ENCODE results near the gene SLC25A34. TPM values are rescaled to one million over a fixed set of nuclear protein-coding genes. Genes with fewer than 3 reads are reported as not detected.

SLC25A34 gene
- polyA plus RNA-seq, 1 of the 3 experiments (the other 2 are of a cell fraction): 1.4 TPM

DNA sequence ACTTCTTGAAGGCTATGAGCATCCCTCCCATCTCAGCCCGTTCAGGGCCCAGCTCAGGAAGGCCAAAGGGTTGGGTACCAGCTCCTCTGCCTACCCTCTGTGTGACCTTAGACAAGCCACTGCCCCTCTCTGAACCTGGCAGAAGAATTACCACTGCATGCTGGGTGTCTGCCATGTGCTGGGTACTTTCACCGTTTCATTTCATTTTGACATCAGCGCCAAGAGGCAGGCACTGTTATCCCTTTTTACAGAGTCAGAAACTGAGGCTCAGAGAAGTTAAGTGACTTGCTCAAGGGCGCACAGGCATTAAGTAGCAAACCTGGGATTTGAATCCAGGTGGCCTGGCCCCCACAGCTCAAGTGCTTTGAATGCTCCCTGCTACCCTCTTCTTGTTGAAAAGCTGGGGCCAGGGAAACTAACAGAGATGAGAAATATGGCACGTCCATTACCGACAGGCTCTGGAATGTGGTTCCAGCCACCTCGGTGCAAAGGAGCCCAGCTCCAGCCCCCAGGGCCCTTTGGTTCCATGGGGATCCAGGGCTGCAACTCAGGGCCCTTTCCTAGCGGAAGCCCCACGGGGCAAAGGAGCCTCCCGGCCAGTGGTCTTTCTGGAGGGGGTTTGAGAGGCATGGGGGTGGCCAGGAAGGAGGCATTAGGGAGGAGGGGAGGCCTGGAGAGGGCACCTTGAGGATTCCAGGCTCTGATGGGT lies 12.8 kb downstream of the SLC25A34 start:
- Histone ChIP-seq H3K79me2 (ENCODE audit: insufficient read depth) (no peaks in the 10 kb centered on the region), H3K27me3 (ENCODE audit: insufficient read depth) (no peaks in the 10 kb centered on the region), H3K4me3 (ENCODE audit: low read depth in 2 of 2, low read length in 1 of 2) (no peak overlapping the region), H3K4me1 (ENCODE audit: control insufficient read depth in 1 of 2, insufficient read depth in 2 of 2, low read depth in 1 of 2, low read length in 1 of 2) (peaks cover 10 to 24% of the 10 kb centered on the region in 2 experiments; a peak in 3 of 4 replicates), H3K4me2 (peak overlapping the region; percentile 59), H3K27ac (ENCODE audit: low read depth in 2 of 2, low read length in 1 of 2) (peak overlapping the region; percentile 43 to 45; a peak in 3 of 4 replicates), H2AFZ (ENCODE audit: low read depth) (peak overlapping the region; percentile 93), H3F3A (replicated peaks; ENCODE audit: insufficient read depth) (peaks cover 5% of the 10 kb centered on the region), H3K9ac (peak overlapping the region; percentile 42; the same call in 1 of the 2 replicates), H4K20me1 (ENCODE audit: insufficient read depth) (no peaks in the 10 kb centered on the region), H3K9me3 (no peaks in the 10 kb centered on the region), H3K9me2 (no peaks in the 10 kb centered on the region), H3K36me3 (replicated peaks in 1 of 2; ENCODE audit: control insufficient read depth in 1 of 2, insufficient read depth in 2 of 2, low read length in 1 of 2) (no peaks in the 10 kb centered on the region)
- WGBS (ENCODE audit: low lambda C conversion rate): 95% methylated on average over 8 of the region's 10 CpGs
- ChIA-PET POLR2A (no interaction called here), CTCF (interaction anchor here (1.0 to 1.5 kb wide), 3 partner anchors 9 to 43 kb away, joined by 3 read pairs; no protein-coding TSS in a partner anchor)
- TF ChIP-seq SMC3 (IDR thresholded peaks at IDR 0.05; ENCODE audit: low read depth, low read length): no peak
- no peak for TF ChIP-seq RXRA (IDR thresholded peaks at IDR 0.05; ENCODE audit: borderline replicate concordance, low read depth)
- TF ChIP-seq, protein P1, sequence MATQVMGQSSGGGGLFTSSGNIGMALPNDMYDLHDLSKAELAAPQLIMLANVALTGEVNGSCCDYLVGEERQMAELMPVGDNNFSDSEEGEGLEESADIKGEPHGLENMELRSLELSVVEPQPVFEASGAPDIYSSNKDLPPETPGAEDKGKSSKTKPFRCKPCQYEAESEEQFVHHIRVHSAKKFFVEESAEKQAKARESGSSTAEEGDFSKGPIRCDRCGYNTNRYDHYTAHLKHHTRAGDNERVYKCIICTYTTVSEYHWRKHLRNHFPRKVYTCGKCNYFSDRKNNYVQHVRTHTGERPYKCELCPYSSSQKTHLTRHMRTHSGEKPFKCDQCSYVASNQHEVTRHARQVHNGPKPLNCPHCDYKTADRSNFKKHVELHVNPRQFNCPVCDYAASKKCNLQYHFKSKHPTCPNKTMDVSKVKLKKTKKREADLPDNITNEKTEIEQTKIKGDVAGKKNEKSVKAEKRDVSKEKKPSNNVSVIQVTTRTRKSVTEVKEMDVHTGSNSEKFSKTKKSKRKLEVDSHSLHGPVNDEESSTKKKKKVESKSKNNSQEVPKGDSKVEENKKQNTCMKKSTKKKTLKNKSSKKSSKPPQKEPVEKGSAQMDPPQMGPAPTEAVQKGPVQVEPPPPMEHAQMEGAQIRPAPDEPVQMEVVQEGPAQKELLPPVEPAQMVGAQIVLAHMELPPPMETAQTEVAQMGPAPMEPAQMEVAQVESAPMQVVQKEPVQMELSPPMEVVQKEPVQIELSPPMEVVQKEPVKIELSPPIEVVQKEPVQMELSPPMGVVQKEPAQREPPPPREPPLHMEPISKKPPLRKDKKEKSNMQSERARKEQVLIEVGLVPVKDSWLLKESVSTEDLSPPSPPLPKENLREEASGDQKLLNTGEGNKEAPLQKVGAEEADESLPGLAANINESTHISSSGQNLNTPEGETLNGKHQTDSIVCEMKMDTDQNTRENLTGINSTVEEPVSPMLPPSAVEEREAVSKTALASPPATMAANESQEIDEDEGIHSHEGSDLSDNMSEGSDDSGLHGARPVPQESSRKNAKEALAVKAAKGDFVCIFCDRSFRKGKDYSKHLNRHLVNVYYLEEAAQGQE (IDR thresholded peaks at IDR 0.05; ENCODE audit: low read depth, low read length): no peak
- no peak for TF ChIP-seq GABPA (IDR thresholded peaks at IDR 0.05; ENCODE audit: low read depth)
- no peak for DNase-seq

DNA sequence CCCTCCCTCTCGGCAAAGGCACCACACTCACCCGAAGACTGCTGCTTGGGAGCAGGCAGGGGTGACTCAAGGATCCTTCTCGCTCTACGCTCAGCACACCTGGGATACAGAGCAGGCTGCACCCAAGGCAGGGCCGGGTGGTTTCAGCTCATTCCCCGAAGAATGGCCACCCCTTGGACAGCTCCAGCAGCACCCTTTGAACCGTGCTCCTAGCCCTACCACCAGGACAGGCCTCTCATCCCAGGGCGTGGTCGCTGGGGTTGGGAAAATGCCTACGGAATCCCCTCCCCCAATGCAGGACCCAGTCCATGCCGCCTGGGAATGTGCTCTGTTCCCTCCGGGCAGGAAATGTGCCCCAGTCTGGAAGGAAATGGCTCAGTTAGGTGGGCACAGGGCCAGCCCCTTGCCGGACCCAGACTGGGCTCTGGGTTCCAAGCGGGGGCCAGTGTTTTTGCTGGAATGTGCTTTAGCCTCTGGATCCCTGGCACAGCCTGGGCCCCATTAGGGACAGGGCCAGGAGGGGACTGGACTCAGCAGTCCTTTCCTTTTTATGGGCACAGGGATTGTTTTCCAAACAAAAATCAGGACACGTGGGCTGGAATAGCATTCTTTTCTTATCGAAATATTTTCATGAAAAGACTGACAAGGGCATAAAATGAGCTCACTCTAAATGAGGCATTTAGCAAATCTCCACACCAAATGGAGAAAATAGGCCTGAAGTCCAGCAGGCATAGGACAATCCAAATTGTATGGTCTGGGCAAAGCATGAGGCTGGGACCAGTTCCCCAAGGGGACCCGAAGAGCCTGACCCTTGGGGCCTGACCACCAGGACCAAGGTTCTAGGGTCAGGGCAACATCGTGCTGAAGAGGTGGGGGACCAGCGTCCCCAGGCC lies 13.6 kb downstream of the SLC25A34 start:
- H3K27ac ChIP-seq (ENCODE audit: low read depth in 2 of 2, low read length in 1 of 2): peak overlapping the region; percentile 43 to 45
- H3K4me2 ChIP-seq: peak overlapping the region; percentile 59
- ChIA-PET CTCF (interaction anchor here (0.8 to 1.5 kb wide), 3 partner anchors 8 to 42 kb away, joined by 3 to 4 read pairs (median 3); no protein-coding TSS in a partner anchor), POLR2A (no interaction called here)
- H3K27me3 ChIP-seq (ENCODE audit: insufficient read depth): no peaks in the 10 kb centered on the region
- WGBS (ENCODE audit: low lambda C conversion rate): 51% methylated on average over 9 of the region's 19 CpGs
- H2AFZ ChIP-seq (ENCODE audit: low read depth): peak overlapping the region; percentile 93
- peak overlapping the region; percentile 42; the same call in 1 of the 2 replicates for H3K9ac ChIP-seq
- no peaks in the 10 kb centered on the region for H3K36me3 ChIP-seq (replicated peaks in 1 of 2; ENCODE audit: control insufficient read depth in 1 of 2, insufficient read depth in 2 of 2, low read length in 1 of 2)
- H4K20me1 ChIP-seq (ENCODE audit: insufficient read depth): no peaks in the 10 kb centered on the region
- no peaks in the 10 kb centered on the region for H3K9me2 ChIP-seq
- no peak overlapping the region for H3K4me3 ChIP-seq (ENCODE audit: low read depth in 2 of 2, low read length in 1 of 2)
- DNase-seq: peak; percentile 72
- peaks cover 5% of the 10 kb centered on the region for H3F3A ChIP-seq (replicated peaks; ENCODE audit: insufficient read depth)
- TF ChIP-seq GABPA (IDR thresholded peaks at IDR 0.05; ENCODE audit: low read depth) (peak; percentile 45; the same call in 1 of the 2 replicates), RAD21 (IDR thresholded peaks at IDR 0.05; ENCODE audit: low read length) (no peak), RFX5 (IDR thresholded peaks at IDR 0.05; ENCODE audit: low read length) (no peak), TEAD4 (IDR thresholded peaks at IDR 0.05; ENCODE audit: borderline replicate concordance, insufficient read depth) (peak; percentile 19; the same call in 1 of the 2 replicates), EP300 (IDR thresholded peaks at IDR 0.05; ENCODE audit: borderline replicate concordance in 1 of 2, low read depth in 1 of 2, low read length in 1 of 2) (no peak), CHD2 (IDR thresholded peaks at IDR 0.05; ENCODE audit: low read length, partially characterized antibody) (peak; percentile 65), MXI1 (IDR thresholded peaks at IDR 0.05; ENCODE audit: low read depth, low read length) (no peak), RCOR1 (IDR thresholded peaks at IDR 0.05; ENCODE audit: low read length) (peak; percentile 30; the same call in 1 of the 2 replicates), NFIC (IDR thresholded peaks at IDR 0.05; ENCODE audit: borderline replicate concordance) (peak; percentile 65; the same call in 1 of the 2 replicates), TCF12 (IDR thresholded peaks at IDR 0.05) (no peak), SMC3 (IDR thresholded peaks at IDR 0.05; ENCODE audit: low read depth, low read length) (no peak), POLR2AphosphoS5 (IDR thresholded peaks at IDR 0.05; ENCODE audit: low read depth, low read length) (no peak), FOXJ3 (CRISPR knock-in tag; IDR thresholded peaks at IDR 0.05) (no peak)
- TF ChIP-seq, protein P2, sequence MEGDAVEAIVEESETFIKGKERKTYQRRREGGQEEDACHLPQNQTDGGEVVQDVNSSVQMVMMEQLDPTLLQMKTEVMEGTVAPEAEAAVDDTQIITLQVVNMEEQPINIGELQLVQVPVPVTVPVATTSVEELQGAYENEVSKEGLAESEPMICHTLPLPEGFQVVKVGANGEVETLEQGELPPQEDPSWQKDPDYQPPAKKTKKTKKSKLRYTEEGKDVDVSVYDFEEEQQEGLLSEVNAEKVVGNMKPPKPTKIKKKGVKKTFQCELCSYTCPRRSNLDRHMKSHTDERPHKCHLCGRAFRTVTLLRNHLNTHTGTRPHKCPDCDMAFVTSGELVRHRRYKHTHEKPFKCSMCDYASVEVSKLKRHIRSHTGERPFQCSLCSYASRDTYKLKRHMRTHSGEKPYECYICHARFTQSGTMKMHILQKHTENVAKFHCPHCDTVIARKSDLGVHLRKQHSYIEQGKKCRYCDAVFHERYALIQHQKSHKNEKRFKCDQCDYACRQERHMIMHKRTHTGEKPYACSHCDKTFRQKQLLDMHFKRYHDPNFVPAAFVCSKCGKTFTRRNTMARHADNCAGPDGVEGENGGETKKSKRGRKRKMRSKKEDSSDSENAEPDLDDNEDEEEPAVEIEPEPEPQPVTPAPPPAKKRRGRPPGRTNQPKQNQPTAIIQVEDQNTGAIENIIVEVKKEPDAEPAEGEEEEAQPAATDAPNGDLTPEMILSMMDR (IDR thresholded peaks at IDR 0.05): no peak
- TF ChIP-seq, protein P3, sequence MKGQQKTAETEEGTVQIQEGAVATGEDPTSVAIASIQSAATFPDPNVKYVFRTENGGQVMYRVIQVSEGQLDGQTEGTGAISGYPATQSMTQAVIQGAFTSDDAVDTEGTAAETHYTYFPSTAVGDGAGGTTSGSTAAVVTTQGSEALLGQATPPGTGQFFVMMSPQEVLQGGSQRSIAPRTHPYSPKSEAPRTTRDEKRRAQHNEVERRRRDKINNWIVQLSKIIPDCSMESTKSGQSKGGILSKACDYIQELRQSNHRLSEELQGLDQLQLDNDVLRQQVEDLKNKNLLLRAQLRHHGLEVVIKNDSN (IDR thresholded peaks at IDR 0.05; ENCODE audit: borderline replicate concordance, low read depth): no peak
- TF ChIP-seq, protein P4, sequence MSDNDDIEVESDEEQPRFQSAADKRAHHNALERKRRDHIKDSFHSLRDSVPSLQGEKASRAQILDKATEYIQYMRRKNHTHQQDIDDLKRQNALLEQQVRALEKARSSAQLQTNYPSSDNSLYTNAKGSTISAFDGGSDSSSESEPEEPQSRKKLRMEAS (IDR thresholded peaks at IDR 0.05; ENCODE audit: low read depth): 0 out of 2 replicates have a peak, but pooled peaks have one; percentile 29
- H3K9me3 ChIP-seq: no peaks in the 10 kb centered on the region
- peaks cover 10 to 19% of the 10 kb centered on the region in 2 experiments; a peak in 3 of 4 replicates for H3K4me1 ChIP-seq (ENCODE audit: control insufficient read depth in 1 of 2, insufficient read depth in 2 of 2, low read depth in 1 of 2, low read length in 1 of 2)
- no peaks in the 10 kb centered on the region for H3K79me2 ChIP-seq (ENCODE audit: insufficient read depth)

Measured in SK-N-SH (cell line).